Activated naive CD8-positive, alpha-beta T cell treated with anti-CD3 and anti-CD28 coated beads, Interleukin-2, amount 10 ng/mL, durations not matched to agents 7 days and 5 days (primary cell): ENCODE results near the gene NIM1K. TPM values are rescaled to one million over a fixed set of nuclear protein-coding genes. Genes with fewer than 3 reads are reported as not detected.

ENCODE experiments used
- ATAC-seq: fragments of 150-1000 bp; cut with Tn5 transposase; one replicate; pipeline ENCODE4 v1.10.0; 2021; ENCODE audit warnings: low read depth, moderate library complexity
- POLR2A ChIA-PET: fragments of 350-600 bp; sonication (Branson Sonifier 250); formaldehyde crosslinking; loops from one replicate; lab custom pipeline; 2021; ENCODE audit warnings: antibody characterized with exemption; lab: Charles Lee
- DNase-seq: peaks from one replicate; pipeline ENCODE4 v3.0.0; 2021
- H3K27ac Mint-ChIP-seq: one replicate; pipeline ENCODE4 v1.8.0; 2022; ENCODE audit warnings: mild to moderate bottlenecking, mixed read lengths
- H3K27me3 Mint-ChIP-seq: one replicate; pipeline ENCODE4 v1.8.0; 2022; ENCODE audit warnings: mild to moderate bottlenecking, moderate library complexity, mixed read lengths
- H3K36me3 Mint-ChIP-seq: one replicate; pipeline ENCODE4 v1.8.0; 2021; ENCODE audit warnings: mild to moderate bottlenecking, mixed read lengths
- H3K4me1 Mint-ChIP-seq: one replicate; pipeline ENCODE4 v1.8.0; 2021; ENCODE audit warnings: mixed read lengths
- H3K4me3 Mint-ChIP-seq: one replicate; pipeline ENCODE4 v1.8.0; 2022; ENCODE audit warnings: mild to moderate bottlenecking, moderate library complexity, mixed read lengths
- H3K9me3 Mint-ChIP-seq: one replicate; pipeline ENCODE4 v1.8.0; 2021; ENCODE audit warnings: mixed read lengths
- total RNA-seq, 2 experiments: library from RNA; stranded (reverse); gene quantifications; one replicate each; pipeline ENCODE4 v1.2.3, GENCODE V29; 2021

The NIM1K gene
- total RNA-seq, result under 1 TPM; 0.43 to 0.75 TPM

DNA sequence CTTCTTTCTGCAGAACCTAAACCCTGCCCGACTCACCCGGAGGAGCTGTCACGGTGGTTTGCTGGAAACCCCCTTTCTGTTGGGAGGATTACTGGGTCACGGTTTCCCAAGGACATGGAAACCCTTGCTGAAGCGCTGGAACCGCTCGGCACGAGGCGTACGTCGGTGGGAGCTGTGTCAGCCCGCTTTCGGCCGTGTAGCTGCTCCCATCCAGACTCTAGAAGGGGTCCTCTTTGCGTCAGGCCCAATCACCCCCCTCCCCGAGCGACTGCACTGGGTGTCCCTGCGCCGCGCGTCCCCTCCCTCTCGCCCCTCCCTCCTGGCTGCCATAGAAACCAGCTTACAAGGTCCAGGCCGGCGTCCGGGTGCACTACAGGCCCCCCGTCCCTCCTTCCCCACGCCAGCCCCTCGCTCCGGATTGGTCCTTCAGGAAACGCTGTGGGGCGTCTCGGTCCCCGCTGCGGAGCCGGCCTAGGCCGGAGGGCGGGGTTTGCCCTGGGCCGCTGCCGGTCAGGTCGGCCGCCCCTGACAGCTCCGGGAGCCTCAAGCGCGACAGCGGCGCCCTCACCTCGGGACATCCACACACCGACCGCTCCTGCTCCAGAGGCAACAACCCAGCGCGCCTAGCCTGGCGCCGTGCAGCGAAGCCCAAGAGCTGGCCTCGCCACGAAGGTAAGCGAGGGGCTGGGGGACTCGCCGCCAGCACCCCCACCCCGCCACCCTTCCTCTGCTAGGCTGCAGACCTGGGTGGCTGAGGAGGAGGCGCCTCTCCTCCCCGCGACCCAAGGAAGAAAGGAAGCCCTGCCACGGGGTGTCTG lies at the start of gene NIM1K:
Gene NIM1K (plus strand): TSS at position 486 of the 818 bp plus-strand sequence. CDS start 53,551 bp downstream, outside the sequence.
- POLR2A ChIA-PET, result interaction anchor here (0.8 to 3.3 kb wide), 2 partner anchors 70 to 71 kb away, joined by 3 to 10 read pairs; partner anchors contain the start of gene ZNF131
- H3K4me3 Mint-ChIP-seq, result peak within 1 kb of the TSS; percentile 86
- H3K4me1 Mint-ChIP-seq, result peaks cover 27% of the 10 kb centered on the region
- peaks cover 16% of the 10 kb centered on the region for H3K27me3 Mint-ChIP-seq
- H3K9me3 Mint-ChIP-seq, result no peaks in the 10 kb centered on the region
- peak; percentile 67 for ATAC-seq
- no peak within 1 kb of the TSS for H3K27ac Mint-ChIP-seq
- peak; percentile 59 for DNase-seq
- peaks cover 6% of the 10 kb centered on the region for H3K36me3 Mint-ChIP-seq

GRCh38 chr5:43145071-43145470 lies 47.0 kb upstream of the NIM1K start:
- no peaks in the 10 kb centered on the region for H3K27me3 Mint-ChIP-seq
- H3K36me3 Mint-ChIP-seq, result peaks cover 32% of the 10 kb centered on the region
- H3K4me3 Mint-ChIP-seq, result no peak overlapping the region
- POLR2A ChIA-PET, result interaction anchor here (1.1 kb wide), 1 partner anchor 24 kb away, joined by 4 read pairs; no protein-coding TSS in a partner anchor
- no peak overlapping the region for H3K27ac Mint-ChIP-seq
- H3K4me1 Mint-ChIP-seq, result peaks cover 7% of the 10 kb centered on the region
- no peaks in the 10 kb centered on the region for H3K9me3 Mint-ChIP-seq
- ATAC-seq, result no peak
- DNase-seq, result no peak

DNA sequence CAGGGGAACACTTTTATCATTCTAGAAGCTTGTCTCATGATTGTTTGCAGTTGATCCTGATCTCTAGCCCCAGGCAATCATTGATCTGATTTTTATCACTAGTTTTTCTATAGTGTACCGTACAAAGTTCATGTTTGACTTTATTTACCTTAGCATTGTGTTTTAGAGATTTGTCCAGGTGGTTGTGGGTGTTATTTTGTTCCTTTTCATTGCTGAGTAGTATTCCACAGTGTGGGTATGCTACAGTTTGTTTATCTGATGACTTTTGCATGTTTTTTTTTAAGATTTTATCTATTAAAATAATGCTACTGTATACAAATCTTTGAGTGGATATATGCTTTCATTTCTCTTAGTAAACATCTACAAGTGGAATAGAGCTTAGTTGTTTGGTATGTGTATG lies 45.1 kb upstream of the NIM1K start:
- Mint-ChIP-seq H3K27me3 (no peaks in the 10 kb centered on the region), H3K9me3 (no peaks in the 10 kb centered on the region), H3K4me3 (no peak overlapping the region), H3K36me3 (peaks cover 25% of the 10 kb centered on the region), H3K27ac (no peak overlapping the region), H3K4me1 (peaks cover 3% of the 10 kb centered on the region)
- POLR2A ChIA-PET, result interaction anchor here (2.4 kb wide), 1 partner anchor 26 kb away, joined by 6 read pairs; the partner anchor contains the start of gene ZNF131
- DNase-seq (no peak), ATAC-seq (no peak)

GRCh38 chr5:43148417-43148816 lies 43.6 kb upstream of the NIM1K start:
- Mint-ChIP-seq H3K27me3 (no peaks in the 10 kb centered on the region), H3K36me3 (peaks cover 33% of the 10 kb centered on the region), H3K9me3 (peaks cover 4% of the 10 kb centered on the region), H3K4me3 (no peak overlapping the region), H3K27ac (no peak overlapping the region), H3K4me1 (peaks cover 4% of the 10 kb centered on the region)
- no peak for DNase-seq
- POLR2A ChIA-PET, result interaction anchor here (0.7 to 2.4 kb wide), 3 partner anchors 13 to 45 kb away, joined by 3 to 6 read pairs (median 3); partner anchors contain the start of gene ZNF131
- no peak for ATAC-seq

DNA sequence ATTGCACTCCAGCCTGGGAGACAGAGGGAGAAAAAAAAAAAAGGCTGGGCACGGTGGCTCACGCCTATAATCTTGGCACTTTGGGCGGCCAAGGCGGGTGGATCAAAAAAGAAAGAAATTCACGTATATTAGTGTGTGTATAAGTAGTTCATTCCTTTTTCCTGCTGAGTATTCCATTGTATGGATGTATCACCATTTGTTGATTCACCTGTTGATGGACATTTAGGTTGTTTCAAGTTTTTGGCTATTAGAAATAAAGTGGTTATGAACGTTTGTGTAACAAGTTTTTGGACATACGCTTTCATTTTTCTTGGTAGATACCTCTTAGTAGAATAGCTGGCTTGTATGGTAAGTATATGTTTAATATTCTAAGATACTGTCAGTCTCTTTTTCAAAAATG lies 42.8 kb upstream of the NIM1K start:
- Mint-ChIP-seq H3K4me3 (no peak overlapping the region), H3K4me1 (peaks cover 3% of the 10 kb centered on the region), H3K36me3 (peaks cover 38% of the 10 kb centered on the region), H3K27ac (no peak overlapping the region), H3K27me3 (no peaks in the 10 kb centered on the region), H3K9me3 (peaks cover 4% of the 10 kb centered on the region)
- POLR2A ChIA-PET, result interaction anchor here (0.7 kb wide), 1 partner anchor 12 kb away, joined by 3 read pairs; no protein-coding TSS in a partner anchor
- ATAC-seq (no peak), DNase-seq (no peak)

GRCh38 chr5:43150075-43150474 lies 42.0 kb upstream of the NIM1K start:
- H3K4me1 Mint-ChIP-seq, result peaks cover 3% of the 10 kb centered on the region
- H3K9me3 Mint-ChIP-seq, result peaks cover 4% of the 10 kb centered on the region
- ATAC-seq (no peak), DNase-seq (no peak)
- peaks cover 33% of the 10 kb centered on the region for H3K36me3 Mint-ChIP-seq
- POLR2A ChIA-PET, result interaction anchor here (1.1 kb wide), 1 partner anchor 29 kb away, joined by 3 read pairs; no protein-coding TSS in a partner anchor
- no peaks in the 10 kb centered on the region for H3K27me3 Mint-ChIP-seq
- H3K4me3 Mint-ChIP-seq, result no peak overlapping the region
- H3K27ac Mint-ChIP-seq, result no peak overlapping the region

DNA sequence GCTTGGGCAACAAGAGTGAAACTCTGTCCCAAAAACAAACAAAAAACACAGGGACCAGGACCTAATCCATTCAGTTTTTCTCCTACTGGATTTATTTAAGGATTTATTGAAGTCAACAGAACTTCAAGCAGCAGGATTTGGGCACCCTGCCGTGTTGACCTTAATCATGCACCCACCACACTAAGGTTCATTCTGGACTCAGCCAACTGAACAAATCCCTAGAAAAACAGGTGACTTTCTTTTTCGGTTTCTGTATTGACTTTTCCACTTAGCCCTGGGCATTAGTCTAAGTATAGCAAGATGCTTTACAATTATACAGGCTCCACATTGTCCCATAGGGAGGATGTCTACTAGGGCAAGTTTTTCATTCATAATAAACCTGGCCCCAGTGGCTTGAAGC lies 41.3 kb upstream of the NIM1K start:
- H3K27me3 Mint-ChIP-seq, result no peaks in the 10 kb centered on the region
- peaks cover 4% of the 10 kb centered on the region for H3K9me3 Mint-ChIP-seq
- peaks cover 3% of the 10 kb centered on the region for H3K4me1 Mint-ChIP-seq
- peaks cover 32% of the 10 kb centered on the region for H3K36me3 Mint-ChIP-seq
- ATAC-seq (no peak), DNase-seq (no peak)
- POLR2A ChIA-PET, result interaction anchor here (1.1 kb wide), 1 partner anchor 29 kb away, joined by 3 read pairs; no protein-coding TSS in a partner anchor
- H3K4me3 Mint-ChIP-seq, result no peak overlapping the region
- no peak overlapping the region for H3K27ac Mint-ChIP-seq

DNA sequence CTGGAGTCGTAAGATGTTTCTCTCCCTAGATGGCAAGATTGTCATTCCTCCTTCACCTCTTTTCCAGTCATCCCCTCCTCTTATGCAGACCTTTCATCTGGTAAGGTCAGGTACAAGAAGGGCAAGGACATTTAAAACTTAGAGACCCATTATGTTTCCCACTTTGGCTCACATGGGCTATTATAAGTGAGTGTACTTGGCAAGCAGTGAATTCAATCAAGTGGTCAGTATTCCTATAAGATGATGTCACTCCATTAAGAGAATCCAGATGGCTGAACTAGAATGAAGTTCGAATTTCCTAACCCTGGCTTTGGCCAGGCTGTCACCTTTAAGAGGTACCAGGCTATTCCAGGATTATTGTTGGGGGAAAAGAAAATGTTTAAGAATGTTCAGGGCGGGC lies 39.1 kb upstream of the NIM1K start:
- no peak overlapping the region for H3K4me3 Mint-ChIP-seq
- H3K4me1 Mint-ChIP-seq, result peaks cover 3% of the 10 kb centered on the region
- DNase-seq (no peak), ATAC-seq (no peak)
- POLR2A ChIA-PET, result no interaction called here
- no peak overlapping the region for H3K27ac Mint-ChIP-seq
- peaks cover 4% of the 10 kb centered on the region for H3K9me3 Mint-ChIP-seq
- H3K36me3 Mint-ChIP-seq, result peaks cover 39% of the 10 kb centered on the region
- H3K27me3 Mint-ChIP-seq, result no peaks in the 10 kb centered on the region

DNA sequence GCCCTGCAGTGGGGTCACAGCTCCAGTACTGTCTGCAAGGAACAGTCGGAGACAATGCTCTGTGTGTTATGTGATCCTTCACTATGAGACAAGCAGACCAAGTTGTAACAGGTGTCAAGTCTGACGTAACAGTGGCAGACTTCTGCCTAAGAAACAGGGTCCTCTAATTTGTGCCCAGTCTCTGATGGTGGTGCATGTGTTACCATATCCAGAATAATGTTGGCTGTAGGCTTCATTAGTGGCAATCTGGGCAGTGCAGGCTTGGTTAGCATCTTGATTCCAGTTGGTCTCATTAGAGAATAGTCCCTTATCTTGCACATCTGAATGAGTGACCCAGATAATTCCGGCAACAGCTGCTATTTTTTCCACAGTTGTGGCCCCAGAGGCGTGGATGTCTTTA lies 37.6 kb upstream of the NIM1K start:
- POLR2A ChIA-PET, result interaction anchor here (0.7 kb wide), 1 partner anchor 378 kb away, joined by 3 read pairs; no protein-coding TSS in a partner anchor
- no peak overlapping the region for H3K27ac Mint-ChIP-seq

GRCh38 chr5:43155394-43156096 lies 36.5 kb upstream of the NIM1K start:
- Mint-ChIP-seq H3K27me3 (no peaks in the 10 kb centered on the region), H3K4me1 (peaks cover 7% of the 10 kb centered on the region), H3K4me3 (no peak overlapping the region), H3K36me3 (peaks cover 40% of the 10 kb centered on the region), H3K27ac (peak overlapping the region; percentile 19), H3K9me3 (peaks cover 4% of the 10 kb centered on the region)
- POLR2A ChIA-PET, result no interaction called here
- DNase-seq (no peak), ATAC-seq (peak; percentile 18)

More for the DNA sequence above, 37.6 kb upstream of the NIM1K start:
- Mint-ChIP-seq H3K27me3 (no peaks in the 10 kb centered on the region), H3K9me3 (peaks cover 4% of the 10 kb centered on the region), H3K4me3 (no peak overlapping the region), H3K36me3 (peaks cover 41% of the 10 kb centered on the region), H3K4me1 (peaks cover 5% of the 10 kb centered on the region)
- no peak for ATAC-seq
- DNase-seq, result no peak

DNA sequence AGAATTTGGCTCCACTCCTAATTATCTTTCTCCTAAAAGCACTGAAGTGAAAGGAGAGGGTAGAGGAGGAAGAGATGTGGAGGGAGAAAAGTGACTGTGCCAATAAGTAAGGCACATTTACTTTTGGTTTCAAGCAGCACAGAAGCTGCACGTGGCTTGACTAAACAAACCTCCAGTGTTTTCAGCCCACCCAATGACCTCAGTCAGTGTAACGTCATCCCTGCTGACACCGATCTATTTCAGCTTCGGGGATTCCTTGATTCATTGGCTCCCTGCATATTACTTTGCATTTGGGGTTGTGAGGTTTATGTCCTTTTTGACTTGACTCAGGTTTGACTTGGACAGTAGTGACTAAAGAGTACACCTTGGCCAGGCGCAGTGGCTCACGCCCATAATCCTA lies 35.6 kb upstream of the NIM1K start:
- Mint-ChIP-seq H3K27me3 (no peaks in the 10 kb centered on the region), H3K27ac (no peak overlapping the region), H3K9me3 (peaks cover 4% of the 10 kb centered on the region), H3K4me1 (peaks cover 14% of the 10 kb centered on the region), H3K36me3 (peaks cover 46% of the 10 kb centered on the region), H3K4me3 (no peak overlapping the region)
- POLR2A ChIA-PET, result interaction anchor here (1.1 kb wide), 1 partner anchor 13 kb away, joined by 5 read pairs; no protein-coding TSS in a partner anchor
- ATAC-seq, result no peak
- no peak for DNase-seq

DNA sequence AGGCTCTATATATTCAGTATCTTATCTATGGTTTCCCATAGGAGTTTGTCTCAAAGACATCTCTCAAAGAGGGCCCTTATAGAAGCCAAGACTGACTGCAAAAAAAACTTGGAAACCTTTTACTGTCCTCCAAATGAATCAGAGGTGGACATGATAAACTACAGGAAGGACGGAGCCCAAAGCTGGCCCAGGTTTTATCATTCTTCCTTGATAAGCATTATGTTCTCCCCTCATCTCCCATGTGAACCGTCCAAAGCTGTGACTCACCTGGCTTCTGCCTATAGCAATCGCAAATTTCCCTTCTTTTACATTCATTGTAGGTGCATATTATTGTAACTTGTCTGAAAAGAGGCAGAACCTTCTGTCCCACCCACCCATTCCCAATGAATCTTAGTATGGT lies 35.0 kb upstream of the NIM1K start:
- Mint-ChIP-seq H3K4me3 (no peak overlapping the region), H3K27me3 (no peaks in the 10 kb centered on the region), H3K9me3 (peaks cover 4% of the 10 kb centered on the region), H3K36me3 (peaks cover 47% of the 10 kb centered on the region), H3K4me1 (peaks cover 16% of the 10 kb centered on the region), H3K27ac (no peak overlapping the region)
- POLR2A ChIA-PET, result interaction anchor here (1.1 kb wide), 1 partner anchor 14 kb away, joined by 5 read pairs; no protein-coding TSS in a partner anchor
- ATAC-seq, result no peak
- no peak for DNase-seq

DNA sequence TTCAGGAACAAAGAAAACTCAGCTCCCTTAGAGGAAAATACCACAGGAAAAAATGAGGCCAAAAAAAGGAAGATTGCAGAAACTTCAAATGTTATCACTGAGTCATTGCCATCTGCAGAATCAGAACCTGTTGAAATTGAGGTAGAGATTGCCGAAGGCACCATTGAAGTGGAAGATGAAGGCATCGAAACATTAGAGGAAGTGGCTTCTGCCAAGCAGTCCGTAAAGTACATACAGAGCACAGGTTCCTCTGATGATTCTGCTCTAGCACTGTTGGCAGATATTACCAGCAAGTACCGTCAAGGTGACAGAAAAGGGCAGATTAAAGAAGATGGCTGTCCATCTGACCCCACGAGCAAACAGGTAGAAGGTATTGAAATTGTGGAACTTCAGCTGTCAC lies 30.8 kb upstream of the NIM1K start:
- H3K27me3 Mint-ChIP-seq, result no peaks in the 10 kb centered on the region
- H3K27ac Mint-ChIP-seq, result peak overlapping the region; percentile 72
- no peak for DNase-seq
- H3K9me3 Mint-ChIP-seq, result no peaks in the 10 kb centered on the region
- peak; percentile 91 for ATAC-seq
- H3K4me3 Mint-ChIP-seq, result peak overlapping the region; percentile 13
- POLR2A ChIA-PET, result interaction anchor here (0.6 kb wide), 1 partner anchor 12 kb away, joined by 3 read pairs; no protein-coding TSS in a partner anchor
- H3K36me3 Mint-ChIP-seq, result peaks cover 49% of the 10 kb centered on the region
- H3K4me1 Mint-ChIP-seq, result peaks cover 13% of the 10 kb centered on the region
